Endothelial cell of umbilical vein (primary cell): ENCODE results near the gene RGP1. TPM values are rescaled to one million over a fixed set of nuclear protein-coding genes. Genes with fewer than 3 reads are reported as not detected.

Source experiments
- BruUV-seq: library from RNA; stranded (reverse); fragments of 400-500 nt; replicated peaks from 2 replicates; lab custom pipeline; 2021; lab: Mats Ljungman, UMichigan
- CTCF ChIA-PET: fragments of 300-600, 350-600 bp; sonication (Branson Sonifier 250); formaldehyde crosslinking; loops from one replicate; lab custom pipeline; 2021; ENCODE audit warnings: antibody characterized with exemption, inconsistent platforms; lab: Charles Lee
- POLR2A ChIA-PET: fragments of 300-600, 350-600 bp; sonication (Branson Sonifier 250); formaldehyde crosslinking; loops from one replicate; lab custom pipeline; 2021; ENCODE audit warnings: antibody characterized with exemption, inconsistent platforms; lab: Charles Lee
- DNase-seq: peaks from one replicate; pipeline ENCODE4 v3.0.0-alpha.2; 2011; ENCODE audit warnings: low read depth, low spot score
- FAIRE-seq: peaks from 2 replicates; lab custom pipeline; 2011; peaks lifted over from hg19 to GRCh38; lab: Jason Lieb, UNC
- H2AFZ ChIP-seq: 2 replicates; pipeline ENCODE4 v1.6.0; 2012; ENCODE audit warnings: low read depth, low read length, control low read depth, inconsistent platforms
- H3K27ac ChIP-seq: 2 replicates; pipeline ENCODE4 v1.5.1; 2011; ENCODE audit warnings: low read depth, mild to moderate bottlenecking, control low read depth, low read length, moderate library complexity; ENCODE audit not compliant: insufficient read depth
- H3K27me3 ChIP-seq, 2 experiments: 2 replicates each; pipeline versions ENCODE4 v1.6.0 to v1.6.1; 2011; ENCODE audit warnings: low read length in 2 of 2, mixed read lengths in 1 of 2; ENCODE audit not compliant: control insufficient read depth in 2 of 2, insufficient read depth in 2 of 2
- H3K36me3 ChIP-seq, 2 experiments: 2 replicates in 1 of 2; 3 replicates in 1 of 2; pipeline ENCODE4 v1.5.1; 2011; ENCODE audit warnings: low read length in 2 of 2, mild to moderate bottlenecking in 1 of 2, moderate library complexity in 1 of 2; ENCODE audit not compliant: control insufficient read depth in 2 of 2, insufficient read depth in 2 of 2; ENCODE audit errors: extremely low read depth in 1 of 2
- H3K4me1 ChIP-seq: 3 replicates; pipeline ENCODE4 v1.5.1; 2011; ENCODE audit warnings: mild to moderate bottlenecking, low read length; ENCODE audit not compliant: control insufficient read depth, insufficient read depth; ENCODE audit errors: extremely low read depth
- H3K4me2 ChIP-seq: 2 replicates; pipeline ENCODE4 v1.6.1; 2011; ENCODE audit warnings: low read length, control low read depth, mixed read lengths; ENCODE audit not compliant: insufficient read depth
- H3K4me3 ChIP-seq, 3 experiments: fragments of 200-600 bp in 1 of 3; sonication (generic), shearing (Covaris generic) in 1 of 3; replicated peaks in 1 of 3; 2 replicates each; pipeline ENCODE4 v1.5.1; 2011 to 2016; ENCODE audit warnings: control low read depth in 3 of 3, low read length in 3 of 3, mild to moderate bottlenecking in 2 of 3, inconsistent platforms in 1 of 3, low read depth in 1 of 3, moderate library complexity in 1 of 3; ENCODE audit not compliant: insufficient read depth in 1 of 3
- H3K79me2 ChIP-seq: 2 replicates; pipeline ENCODE4 v1.6.0; 2012; ENCODE audit warnings: low read length, inconsistent platforms; ENCODE audit not compliant: control insufficient read depth, insufficient read depth
- H3K9ac ChIP-seq: replicated peaks from 2 replicates; pipeline ENCODE3; 2011; ENCODE audit warnings: low read length, control low read depth; ENCODE audit not compliant: insufficient read depth; ENCODE audit errors: extremely low read depth
- H3K9me1 ChIP-seq: replicated peaks from 3 replicates; pipeline ENCODE4 v1.6.0; 2011; ENCODE audit warnings: mild to moderate bottlenecking, low read length; ENCODE audit not compliant: control insufficient read depth, insufficient read depth; ENCODE audit errors: extremely low read depth
- H3K9me3 ChIP-seq: replicated peaks from 2 replicates; pipeline ENCODE4 v1.5.1; 2012; ENCODE audit warnings: low read length, inconsistent platforms; ENCODE audit not compliant: control insufficient read depth, insufficient read depth
- H4K20me1 ChIP-seq: replicated peaks from 2 replicates; pipeline ENCODE3; 2011; ENCODE audit warnings: mild to moderate bottlenecking, low read length; ENCODE audit not compliant: control insufficient read depth, insufficient read depth; ENCODE audit errors: extremely low read depth
- CTCF ChIP-seq, 2 donors: IDR thresholded peaks; 1 replicate in 1 of 2; 2 replicates in 1 of 2; pipeline ENCODE4 v1.5.1; 2011; ENCODE audit warnings: low read length in 2 of 2, mild to moderate bottlenecking in 2 of 2, moderate library complexity in 2 of 2, control low read depth in 1 of 2, inconsistent platforms in 1 of 2, low read depth in 1 of 2; ENCODE audit not compliant: insufficient read depth in 1 of 2; ENCODE audit errors: extremely low read depth in 1 of 2
- EZH2 ChIP-seq: IDR thresholded peaks from 2 replicates; pipeline ENCODE4 v1.6.1; 2012; ENCODE audit warnings: borderline replicate concordance, low read depth, mild to moderate bottlenecking, moderate library complexity, low read length, inconsistent platforms; ENCODE audit not compliant: severe bottlenecking
- FOS ChIP-seq: IDR thresholded peaks from 2 replicates; pipeline ENCODE4 v1.6.1; 2011; ENCODE audit warnings: mild to moderate bottlenecking, low read length, moderate library complexity, borderline replicate concordance; ENCODE audit not compliant: insufficient read depth
- GATA2 ChIP-seq: IDR thresholded peaks from 2 replicates; pipeline ENCODE4 v1.7.0; 2011; ENCODE audit warnings: low read depth, mild to moderate bottlenecking, moderate library complexity, mixed read lengths, low read length; ENCODE audit not compliant: insufficient read length, insufficient read depth
- JUN ChIP-seq: IDR thresholded peaks from 2 replicates; pipeline ENCODE4 v1.6.1; 2011; ENCODE audit warnings: borderline replicate concordance, low read depth; ENCODE audit not compliant: insufficient read length, insufficient read depth
- MAX ChIP-seq: IDR thresholded peaks from 2 replicates; pipeline ENCODE4 v1.6.1; 2011; ENCODE audit not compliant: insufficient read depth, insufficient read length
- MYC ChIP-seq: IDR thresholded peaks from one replicate; pipeline ENCODE4 v1.6.1; 2011; ENCODE audit warnings: mild to moderate bottlenecking, low read depth, low read length
- POLR2A ChIP-seq: IDR thresholded peaks from 2 replicates; pipeline ENCODE4 v1.6.1; 2012; ENCODE audit warnings: low read depth, mild to moderate bottlenecking, control low read depth, low read length
- POLR2AphosphoS5 ChIP-seq: IDR thresholded peaks from 2 replicates; pipeline ENCODE4 v1.6.1; 2012; ENCODE audit warnings: low read depth, mild to moderate bottlenecking, control low read depth, low read length, moderate library complexity; ENCODE audit not compliant: insufficient read depth
- dilution Hi-C: fragments of 300-500 bp; cut with MboI; formaldehyde crosslinking; loops from one replicate; pipeline ENCODE4 v1.15.0; 2019; ENCODE audit warnings: low sequenced_read_pairs; ENCODE audit not compliant: extremely low pct_ligation_motif_present
- intact Hi-C: fragments of 100-400 bp; cut with micrococcal nuclease; formaldehyde crosslinking; loops from one replicate; pipeline ENCODE4 v1.10.0; 2022
- polyA plus RNA-seq, 4 experiments: library from polyadenylated mRNA; depleted of rRNA in 3 of 4; stranded (reverse) in 3 of 4; unstranded in 1 of 4; fragments of >200 nt; gene quantifications; 2 replicates each; pipeline versions ENCODE4 v1.2.1 to v1.2.3, GENCODE V29; 2011 to 2012; ENCODE audit warnings: missing spikeins in 1 of 4
- total RNA-seq: library from RNA; stranded (reverse); gene quantifications from 2 replicates; pipeline ENCODE4 v1.2.3, GENCODE V29; 2021

RGP1 gene
- total and polyA plus RNA-seq, 2 donors (not counting 3 experiments of a cell fraction or from before 2014, with no cell fraction given), result 15.0 to 29.0 TPM

- Histone ChIP-seq H3K27ac (no peak overlapping the region), H3K4me2 (no peak overlapping the region), H3K9me1 (no peaks in the 10 kb centered on the region), H3K4me1 (peaks cover 5% of the 10 kb centered on the region), H2AFZ (no peak overlapping the region), H3K79me2 (peaks cover 53% of the 10 kb centered on the region), H3K9ac (no peak overlapping the region), H3K4me3 (no peak overlapping the region), H3K36me3 (peaks cover 51 to 72% of the 10 kb centered on the region in 2 experiments), H4K20me1 (no peaks in the 10 kb centered on the region), H3K9me3 (no peaks in the 10 kb centered on the region), H3K27me3 (no peaks in the 10 kb centered on the region)
- FAIRE-seq, result no peak
- CTCF ChIA-PET, result interaction anchor here (0.9 to 5.3 kb wide), 7 partner anchors 8 to 143 kb away, joined by 3 to 86 read pairs (median 4); partner anchors contain the start of genes GBA2 and RGP1
- no peak for DNase-seq
- POLR2A ChIA-PET, result no interaction called here
- TF ChIP-seq MYC (no peak), POLR2A (no peak), EZH2 (no peak), GATA2 (no peak), JUN (no peak), MAX (no peak), FOS (no peak), CTCF (IDR thresholded peaks at IDR 0.05; ENCODE audit: extremely low read depth in 1 of 2, insufficient read depth in 1 of 2, low read depth in 1 of 2, low read length in 2 of 2) (no peak), POLR2AphosphoS5 (no peak)
- intact Hi-C loops (no loop called here), dilution Hi-C loops (no loop called here)
- no TSS peak for BruUV-seq
Measured at GRCh38 chr9:35738924-35739323, 10.2 kb upstream of the RGP1 start.
